GM13977 (cell line): ENCODE data around the gene WARS2.

Experiments
- DNase-seq: peaks from one replicate; pipeline ENCODE4 v3.0.0; 2012; ENCODE audit warnings: low spot score
- in situ Hi-C: fragments of 300-500 bp; cut with MboI; formaldehyde crosslinking; loops from one replicate; pipeline ENCODE4 v1.12.0; 2022; ENCODE audit warnings: low sequenced_read_pairs, low pct_unique_long_range_greater_than_20kb, mixed read lengths, inconsistent platforms; ENCODE audit not compliant: unreplicated experiment
- TF ChIP-seq, protein P1 (sequence below): IDR thresholded peaks from 2 replicates; pipeline ENCODE4 v1.5.1; 2012; ENCODE audit warnings: mild to moderate bottlenecking, control low read depth; ENCODE audit not compliant: insufficient read depth; ENCODE audit errors: extremely low read depth, missing control alignments

Gene WARS2

DNA sequence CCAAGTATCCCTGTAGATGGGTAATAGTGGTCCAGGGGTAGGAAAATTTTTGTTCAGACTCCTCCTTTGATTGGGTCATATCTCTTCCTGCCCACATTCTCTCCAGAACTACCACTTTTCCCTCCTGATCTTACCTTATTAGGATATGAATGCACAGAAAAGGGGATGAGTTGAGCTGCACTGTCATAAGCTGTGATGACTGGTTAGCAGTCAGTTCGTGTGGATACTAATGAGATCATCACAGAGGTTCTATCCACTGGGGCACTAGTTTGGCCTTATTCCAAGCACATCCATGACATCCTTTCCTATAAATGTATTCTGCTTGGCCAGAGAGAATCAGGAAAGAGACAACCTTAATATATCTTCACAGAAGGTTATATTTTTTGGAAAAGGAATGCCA lies 130.3 kb downstream of the WARS2 start:
- DNase-seq = no peak
- in situ Hi-C loops = loop anchor here (25.0 kb wide), 1 partner anchor 848 kb away; no protein-coding TSS in a partner anchor

DNA sequence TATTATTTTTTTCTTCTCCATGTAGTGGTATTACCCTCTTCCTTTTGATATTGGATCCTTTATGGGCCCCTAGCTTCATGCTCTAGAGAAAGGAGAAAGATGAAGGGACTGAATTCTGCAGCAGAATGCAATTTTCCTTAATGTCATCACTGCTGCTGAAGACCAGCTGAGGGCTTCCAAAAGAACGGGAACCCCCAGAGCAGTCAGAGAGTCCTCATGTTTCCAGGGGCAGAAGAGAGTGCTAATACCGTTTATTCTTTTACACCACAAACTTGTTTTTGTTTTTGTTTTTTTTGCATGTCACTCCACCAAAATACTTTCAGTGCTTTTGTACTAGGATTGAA lies 131.2 kb downstream of the WARS2 start:
- DNase-seq = no peak
- TF ChIP-seq, protein P1, sequence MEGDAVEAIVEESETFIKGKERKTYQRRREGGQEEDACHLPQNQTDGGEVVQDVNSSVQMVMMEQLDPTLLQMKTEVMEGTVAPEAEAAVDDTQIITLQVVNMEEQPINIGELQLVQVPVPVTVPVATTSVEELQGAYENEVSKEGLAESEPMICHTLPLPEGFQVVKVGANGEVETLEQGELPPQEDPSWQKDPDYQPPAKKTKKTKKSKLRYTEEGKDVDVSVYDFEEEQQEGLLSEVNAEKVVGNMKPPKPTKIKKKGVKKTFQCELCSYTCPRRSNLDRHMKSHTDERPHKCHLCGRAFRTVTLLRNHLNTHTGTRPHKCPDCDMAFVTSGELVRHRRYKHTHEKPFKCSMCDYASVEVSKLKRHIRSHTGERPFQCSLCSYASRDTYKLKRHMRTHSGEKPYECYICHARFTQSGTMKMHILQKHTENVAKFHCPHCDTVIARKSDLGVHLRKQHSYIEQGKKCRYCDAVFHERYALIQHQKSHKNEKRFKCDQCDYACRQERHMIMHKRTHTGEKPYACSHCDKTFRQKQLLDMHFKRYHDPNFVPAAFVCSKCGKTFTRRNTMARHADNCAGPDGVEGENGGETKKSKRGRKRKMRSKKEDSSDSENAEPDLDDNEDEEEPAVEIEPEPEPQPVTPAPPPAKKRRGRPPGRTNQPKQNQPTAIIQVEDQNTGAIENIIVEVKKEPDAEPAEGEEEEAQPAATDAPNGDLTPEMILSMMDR = no peak
- in situ Hi-C loops = loop anchor here (25.0 kb wide), 1 partner anchor 847 kb away; no protein-coding TSS in a partner anchor

More for the DNA sequence above, 130.3 kb downstream of the WARS2 start:
- TF ChIP-seq, protein P1 = no peak

DNA sequence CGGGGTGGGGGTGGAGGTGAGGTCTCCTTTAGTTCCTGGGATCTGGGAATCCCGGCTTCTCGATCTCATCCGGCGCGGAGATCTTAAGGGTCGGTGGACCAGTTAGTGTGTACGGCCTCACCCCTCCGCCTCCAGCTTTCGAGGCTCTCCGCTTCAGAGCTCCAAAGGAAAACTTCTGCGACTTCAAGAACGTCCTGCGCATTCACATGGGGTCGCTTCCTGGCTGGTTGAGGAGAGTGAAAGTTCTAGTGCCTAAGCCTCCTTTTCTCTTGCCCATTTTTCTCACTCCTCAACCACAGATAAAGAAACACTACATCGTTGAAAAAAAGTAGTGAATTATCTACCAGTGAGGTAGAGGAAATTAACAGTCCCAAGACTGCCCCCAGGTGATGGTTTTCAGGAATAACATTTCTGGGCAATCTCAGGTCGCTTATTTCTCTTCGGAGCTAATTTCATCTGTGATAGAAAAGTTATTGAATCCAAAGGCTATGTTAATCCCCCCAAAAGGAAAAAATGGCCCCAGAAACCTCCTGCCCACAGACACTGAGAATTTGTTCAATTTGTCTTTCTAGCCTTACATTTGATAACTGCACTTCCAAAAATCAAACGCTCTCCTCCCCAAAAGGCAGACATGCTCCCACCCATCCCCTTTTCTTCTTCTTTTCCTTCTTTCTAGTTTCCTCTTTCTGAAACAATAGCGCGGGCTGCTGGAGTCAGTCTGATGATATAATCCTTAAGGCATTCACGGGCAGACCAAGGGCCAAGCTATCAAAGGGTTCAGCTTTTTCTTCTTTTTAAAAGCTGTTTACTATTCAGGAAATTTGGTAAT lies 131.8 kb downstream of the WARS2 start:
- in situ Hi-C loops = loop anchor here (25.0 kb wide), 1 partner anchor 846 kb away; no protein-coding TSS in a partner anchor
- DNase-seq = peak; percentile 77
- TF ChIP-seq, protein P1 = peak; percentile 54

DNA sequence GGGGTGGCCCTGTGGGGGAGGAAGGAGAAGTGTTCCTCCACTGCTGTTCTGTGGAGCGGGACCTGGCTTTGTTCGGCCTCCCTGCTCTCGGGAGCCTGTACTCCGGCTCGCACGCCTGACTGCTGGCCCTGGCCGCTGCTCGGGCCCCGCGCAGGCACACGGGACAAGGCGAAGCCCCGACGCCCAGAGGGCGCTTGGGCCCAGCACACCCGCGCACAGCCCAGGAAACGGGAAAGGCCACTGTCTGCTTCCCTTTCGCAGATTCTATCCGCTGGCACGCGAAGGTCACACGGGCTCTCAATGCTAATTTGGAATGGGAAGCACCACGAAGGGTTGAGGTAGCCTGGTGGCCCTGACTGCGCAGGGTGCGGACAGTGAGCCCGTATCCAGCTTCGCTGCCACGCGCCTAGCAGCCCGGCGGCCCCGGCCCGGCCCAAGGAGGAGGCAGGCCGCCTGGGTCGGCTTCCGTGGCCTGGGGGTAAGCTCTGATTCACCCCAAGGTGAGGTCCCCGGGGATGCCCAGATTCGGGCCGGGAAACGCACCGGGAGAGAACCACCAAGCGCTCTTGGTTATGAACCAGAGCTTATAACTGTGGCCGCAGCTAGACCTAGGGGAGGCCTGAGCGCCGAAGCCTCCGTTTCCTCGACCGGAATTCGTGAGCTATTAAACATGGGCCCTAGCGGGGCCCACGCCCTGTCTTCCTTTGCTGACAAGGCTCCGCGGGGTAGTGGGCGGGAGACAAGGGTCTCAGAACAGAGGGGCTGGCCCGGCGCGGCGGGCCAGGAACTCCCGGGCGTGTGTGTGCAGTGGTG lies 132.6 kb downstream of the WARS2 start:
- TF ChIP-seq, protein P1 = no peak
- in situ Hi-C loops = loop anchor here (25.0 kb wide), 1 partner anchor 846 kb away; no protein-coding TSS in a partner anchor
- DNase-seq = no peak

DNA sequence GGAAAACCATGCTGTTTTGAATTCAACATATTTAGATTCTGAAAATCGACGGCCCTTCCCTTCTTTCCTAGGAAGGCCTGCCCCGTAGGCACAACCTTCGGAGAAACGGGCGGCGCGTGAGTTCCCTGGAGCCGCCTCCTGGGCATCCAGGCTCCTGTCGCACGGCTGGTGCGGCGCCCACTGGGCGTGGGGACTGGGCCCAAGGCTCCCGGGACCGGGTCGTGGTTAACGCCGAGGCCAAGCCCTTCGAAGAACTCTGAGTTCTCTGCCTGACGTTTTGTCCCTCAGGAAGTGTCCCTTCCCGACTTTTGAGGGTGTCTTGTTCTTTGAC lies 133.1 kb downstream of the WARS2 start:
- in situ Hi-C loops = loop anchor here (25.0 kb wide), 1 partner anchor 845 kb away; no protein-coding TSS in a partner anchor
- DNase-seq = no peak
- TF ChIP-seq, protein P1 = no peak

DNA sequence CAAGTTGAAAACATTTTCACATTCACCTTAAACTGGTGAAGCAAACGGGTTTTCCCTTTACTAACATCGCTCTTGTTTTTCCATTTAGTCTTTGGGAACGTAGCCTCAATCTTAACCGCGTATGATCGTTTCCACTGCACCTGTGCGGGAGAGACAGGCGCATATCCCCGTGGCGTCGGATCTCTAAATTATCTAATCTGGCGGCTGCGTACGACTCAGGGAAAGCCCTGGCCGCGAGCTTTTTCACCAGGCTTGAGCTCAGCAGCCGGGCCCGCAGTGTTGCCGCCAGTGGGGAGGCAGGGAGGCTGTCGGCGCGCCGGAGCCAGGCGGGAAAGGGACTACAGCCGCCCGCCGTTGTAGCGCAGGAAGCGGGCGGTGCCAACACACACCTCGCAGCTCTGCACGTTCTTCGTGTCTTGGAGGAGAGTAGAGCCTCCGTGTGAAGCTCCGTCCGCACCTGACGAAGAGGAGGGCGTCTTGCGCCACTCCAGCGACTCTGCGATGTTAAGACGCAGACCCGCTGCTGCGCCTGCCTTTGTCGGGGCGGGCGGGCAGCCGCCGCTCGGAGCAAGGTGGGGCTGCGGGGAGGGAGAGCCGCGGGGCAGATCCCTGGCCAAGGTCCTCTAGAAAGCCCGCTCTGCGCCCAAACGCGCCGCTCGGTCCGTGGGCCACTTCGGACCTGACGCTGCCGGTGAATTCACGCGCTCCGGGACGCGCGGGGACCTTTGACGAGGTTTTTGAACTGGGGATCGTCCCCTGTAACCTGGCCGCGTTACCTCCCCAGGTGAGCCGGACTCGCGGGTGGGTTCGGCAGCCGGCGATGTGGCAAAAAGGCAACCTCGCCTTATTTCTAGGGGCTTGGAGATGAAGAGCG lies 133.8 kb downstream of the WARS2 start:
- DNase-seq = no peak
- in situ Hi-C loops = loop anchor here (25.0 kb wide), 1 partner anchor 844 kb away; no protein-coding TSS in a partner anchor
- TF ChIP-seq, protein P1 = no peak
